ENCODE measurements around the gene EBF4. TPM values are rescaled to one million over a fixed set of nuclear protein-coding genes. Genes with fewer than 3 reads are reported as not detected.

The EBF4 gene
- total RNA-seq, 4 donors from 2014 or later, result 1.3 to 7.5 (median 5.4) TPM

GRCh38 chr20:2700913-2701620 is 8.5 kb downstream of the EBF4 start:
- ATAC-seq (ENCODE audit: low FRiP score), result no peak
- no peak for DNase-seq (ENCODE audit: low spot score)
- TF ChIP-seq CTCF (IDR thresholded peaks at IDR 0.05), result no peak

GRCh38 chr20:2701671-2702081 is 9.1 kb downstream of the EBF4 start:
- ATAC-seq (ENCODE audit: low FRiP score) (no peak), DNase-seq (ENCODE audit: low spot score) (no peak)
- no peak for TF ChIP-seq CTCF (IDR thresholded peaks at IDR 0.05)

GRCh38 chr20:2703716-2704475 is 11.3 kb downstream of the EBF4 start:
- ATAC-seq (ENCODE audit: low FRiP score) (no peak), DNase-seq (ENCODE audit: low spot score) (no peak)
- no peak for TF ChIP-seq CTCF (IDR thresholded peaks at IDR 0.05)

GRCh38 chr20:2705931-2706645 is 13.5 kb downstream of the EBF4 start:
- no peak for DNase-seq (ENCODE audit: low spot score)
- TF ChIP-seq CTCF (IDR thresholded peaks at IDR 0.05), result no peak
- ATAC-seq (ENCODE audit: low FRiP score), result no peak

GRCh38 chr20:2706688-2707352 is 14.2 kb downstream of the EBF4 start:
- no peak for TF ChIP-seq CTCF (IDR thresholded peaks at IDR 0.05)
- ATAC-seq (ENCODE audit: low FRiP score) (no peak), DNase-seq (ENCODE audit: low spot score) (no peak)

- DNase-seq (ENCODE audit: low spot score), result no peak
- TF ChIP-seq CTCF (IDR thresholded peaks at IDR 0.05), result no peak
- no peak for ATAC-seq (ENCODE audit: low FRiP score)
Measured at GRCh38 chr20:2707353-2708072, 14.9 kb downstream of the EBF4 start.
